Epithelial cell of prostate (primary cell): Measurements from ENCODE around the gene LHFPL3.
"Not testable (repeated sequence)": the region's sequence is repeated elsewhere in the genome, so short reads cannot be mapped to it uniquely, and the experiment has no call there.

Experiments
- DNase-seq: peaks from one replicate; pipeline ENCODE4 v3.0.0-alpha.2; 2011; ENCODE audit warnings: low read depth, low spot score
- H3K27ac ChIP-seq: fragments of 450-650 bp; 2 replicates; pipeline ENCODE4 v1.5.1; 2017; ENCODE audit warnings: mild to moderate bottlenecking

The LHFPL3 gene

DNA sequence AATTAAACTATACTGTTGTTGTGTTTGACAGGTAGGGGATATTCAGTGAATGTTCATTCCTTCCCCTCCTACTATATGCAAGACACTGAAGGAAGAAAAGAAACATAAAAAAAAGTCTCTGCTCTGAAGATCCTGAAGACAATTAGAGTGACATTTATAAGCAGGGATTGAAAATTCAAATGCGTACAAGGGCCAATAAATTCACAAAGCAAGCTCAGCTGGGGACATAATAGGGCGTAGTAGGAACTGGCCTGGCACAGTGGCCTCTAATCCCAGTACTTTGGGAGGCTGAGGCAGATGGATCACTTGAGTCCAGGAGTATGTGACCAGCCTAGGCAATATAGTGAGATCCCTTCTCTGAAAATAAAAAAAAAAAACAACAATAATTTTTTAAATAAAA, 580.7 kb downstream of the LHFPL3 start:
- no peak for DNase-seq
- no peak overlapping the region for H3K27ac ChIP-seq

DNA sequence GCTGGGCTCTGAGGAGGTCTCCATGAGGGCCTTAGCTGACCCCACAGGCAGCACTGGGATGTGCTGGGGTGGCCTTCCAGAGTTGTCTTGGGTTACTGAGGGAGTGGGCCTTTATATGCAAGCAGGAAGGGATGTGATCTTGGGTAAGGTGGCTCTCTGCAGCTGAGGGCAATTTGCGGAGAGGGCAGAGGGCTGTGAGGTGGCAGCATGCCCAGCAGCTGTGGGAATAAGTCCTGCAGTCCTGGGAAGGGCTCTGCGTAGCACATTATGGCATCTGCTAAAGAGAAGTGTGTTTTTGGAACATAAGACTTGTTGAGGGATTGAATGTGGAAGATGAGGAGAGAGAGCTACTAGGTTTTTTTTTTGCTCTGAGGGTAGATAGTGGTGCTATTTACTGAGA, 586.0 kb downstream of the LHFPL3 start:
- no peak overlapping the region for H3K27ac ChIP-seq
- no peak for DNase-seq

DNA sequence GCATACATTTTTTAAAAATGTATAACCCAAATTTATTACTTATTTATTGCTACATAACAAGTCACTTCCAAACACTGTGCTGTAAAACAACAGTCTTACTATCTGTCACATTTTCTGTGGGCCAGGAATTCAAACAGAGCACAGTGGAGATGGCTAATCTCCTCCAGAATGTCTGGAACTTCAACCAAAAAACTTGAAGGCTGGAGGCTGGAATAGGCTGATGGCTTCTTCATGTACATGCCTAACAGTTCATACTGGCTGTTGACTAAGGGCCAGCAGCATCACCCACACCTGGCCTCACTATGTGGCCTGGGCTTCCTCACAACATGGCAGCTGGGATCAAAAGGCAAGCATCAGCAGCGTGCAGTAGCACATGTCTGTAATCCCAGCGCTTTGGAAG, 593.2 kb downstream of the LHFPL3 start:
- DNase-seq, result no peak
- no peak overlapping the region for H3K27ac ChIP-seq

DNA sequence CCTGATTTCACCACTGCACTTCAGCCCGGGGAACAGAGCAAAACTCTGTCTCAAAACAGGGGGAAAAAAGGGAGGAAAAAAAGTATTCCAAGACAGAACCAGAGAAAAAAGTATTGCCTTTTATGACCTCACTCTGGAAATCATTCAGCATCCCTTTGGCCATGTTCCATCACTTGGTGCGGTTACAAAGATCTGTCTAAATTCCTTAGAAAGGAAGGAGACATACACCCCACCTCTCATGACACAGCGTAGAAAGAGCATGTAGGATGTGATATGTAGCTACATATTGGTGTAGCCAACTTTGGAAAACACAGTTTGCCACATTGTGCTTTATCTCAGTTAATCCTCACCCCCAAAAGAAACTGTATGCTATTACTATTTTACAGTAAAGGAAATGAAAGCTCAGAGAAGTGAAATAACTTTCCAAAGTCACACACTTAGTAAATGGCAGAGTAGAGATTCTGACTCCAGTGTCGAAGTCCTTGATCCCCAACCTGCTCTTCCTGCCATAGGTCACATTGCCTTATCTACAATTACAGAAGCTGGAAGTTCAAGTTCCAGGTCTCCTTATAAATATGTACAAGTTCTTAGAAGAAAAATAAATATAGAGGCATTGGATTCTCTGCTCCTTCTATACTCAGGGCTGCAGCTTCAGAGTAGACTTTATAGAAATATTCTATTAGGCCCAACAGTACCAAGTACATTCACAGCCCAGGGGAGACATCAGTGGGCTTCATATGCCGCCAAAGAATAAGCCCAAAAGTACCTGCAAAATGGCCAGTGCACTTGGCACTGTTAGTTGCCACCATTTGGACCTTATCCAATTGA, 594.0 kb downstream of the LHFPL3 start:
- DNase-seq, result no peak
- H3K27ac ChIP-seq, result no peak overlapping the region

DNA sequence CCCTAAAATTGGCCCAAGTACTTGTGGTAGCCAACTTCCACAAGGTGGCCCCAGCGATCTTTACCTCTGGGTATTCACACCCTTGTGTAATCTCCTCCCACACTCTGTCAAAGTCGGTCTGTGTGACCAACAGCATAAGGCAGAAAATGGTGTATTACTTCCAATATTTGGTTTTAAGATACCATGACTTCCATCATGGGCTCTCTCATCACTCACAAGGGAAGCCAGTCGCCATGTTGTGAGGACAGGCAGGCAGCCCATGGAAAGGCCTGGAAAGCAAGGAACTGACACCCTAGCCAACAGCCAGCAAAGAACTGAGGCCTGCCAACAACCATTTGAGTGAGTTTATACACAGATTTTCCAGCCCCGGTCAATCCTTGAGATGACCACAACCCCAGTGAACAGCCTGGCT, 594.6 kb downstream of the LHFPL3 start:
- no peak overlapping the region for H3K27ac ChIP-seq
- peak; percentile 45 for DNase-seq

DNA sequence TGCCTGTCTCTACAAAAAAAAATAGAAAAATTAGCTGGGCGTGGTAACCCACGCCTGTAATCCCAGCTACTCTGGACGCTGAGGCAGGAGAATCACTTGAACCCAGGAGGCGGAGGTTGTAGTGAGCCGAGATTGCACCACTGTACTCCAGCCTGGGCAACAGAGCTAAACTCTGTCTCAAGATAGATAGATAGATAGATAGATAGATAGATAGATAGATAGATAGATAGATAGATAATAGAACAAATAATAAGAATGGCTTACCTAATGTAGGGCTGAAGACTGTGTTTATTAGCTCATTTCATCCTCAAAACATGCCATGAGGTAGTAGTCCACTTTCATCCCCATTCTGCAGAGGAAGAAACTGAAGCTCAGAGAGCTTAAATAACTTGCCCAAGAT, 597.8 kb downstream of the LHFPL3 start:
- DNase-seq, H3K27ac ChIP-seq: not testable (repeated sequence)

DNA sequence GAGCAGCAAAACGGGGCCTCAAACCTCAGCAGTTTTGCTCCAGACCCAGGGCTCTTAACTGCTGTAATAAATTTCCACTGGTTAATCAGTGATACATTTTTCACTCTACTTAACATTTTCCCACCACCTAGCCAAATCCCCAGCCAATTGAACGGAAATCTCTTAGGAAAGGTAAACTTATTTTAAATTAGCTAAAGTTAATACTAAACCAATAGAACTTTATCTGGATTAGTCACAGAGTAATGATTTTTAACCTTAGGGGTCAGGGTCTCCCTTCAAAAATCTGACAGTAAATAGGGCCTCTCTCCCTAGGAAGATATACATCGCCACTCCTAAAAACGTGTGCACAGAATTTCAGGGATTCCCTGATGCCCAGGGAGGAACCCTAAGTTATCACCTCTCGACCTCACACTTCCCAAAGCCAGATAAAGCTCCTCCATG, 598.2 kb downstream of the LHFPL3 start:
- H3K27ac ChIP-seq, result no peak overlapping the region
- no peak for DNase-seq

DNA sequence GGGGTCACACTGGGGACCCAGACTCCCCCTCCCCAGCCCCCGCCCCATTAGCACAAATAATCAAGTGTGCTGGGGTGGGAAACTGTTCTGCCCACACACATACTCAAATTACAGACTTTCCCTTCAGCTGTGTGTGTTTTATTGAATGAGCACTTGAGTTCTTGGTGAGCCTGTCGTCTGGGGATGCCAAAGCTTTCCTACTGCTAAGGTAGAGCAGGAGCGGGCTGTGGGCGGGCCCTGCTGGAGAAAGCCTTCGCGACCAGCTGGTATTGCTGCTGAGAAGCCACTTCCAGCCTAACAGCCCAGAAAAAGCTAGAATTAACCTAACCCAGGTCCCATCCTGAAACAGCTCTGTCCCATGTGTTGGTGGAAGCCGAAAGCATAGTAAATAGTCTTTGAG, 598.7 kb downstream of the LHFPL3 start:
- no peak overlapping the region for H3K27ac ChIP-seq
- DNase-seq, result no peak

DNA sequence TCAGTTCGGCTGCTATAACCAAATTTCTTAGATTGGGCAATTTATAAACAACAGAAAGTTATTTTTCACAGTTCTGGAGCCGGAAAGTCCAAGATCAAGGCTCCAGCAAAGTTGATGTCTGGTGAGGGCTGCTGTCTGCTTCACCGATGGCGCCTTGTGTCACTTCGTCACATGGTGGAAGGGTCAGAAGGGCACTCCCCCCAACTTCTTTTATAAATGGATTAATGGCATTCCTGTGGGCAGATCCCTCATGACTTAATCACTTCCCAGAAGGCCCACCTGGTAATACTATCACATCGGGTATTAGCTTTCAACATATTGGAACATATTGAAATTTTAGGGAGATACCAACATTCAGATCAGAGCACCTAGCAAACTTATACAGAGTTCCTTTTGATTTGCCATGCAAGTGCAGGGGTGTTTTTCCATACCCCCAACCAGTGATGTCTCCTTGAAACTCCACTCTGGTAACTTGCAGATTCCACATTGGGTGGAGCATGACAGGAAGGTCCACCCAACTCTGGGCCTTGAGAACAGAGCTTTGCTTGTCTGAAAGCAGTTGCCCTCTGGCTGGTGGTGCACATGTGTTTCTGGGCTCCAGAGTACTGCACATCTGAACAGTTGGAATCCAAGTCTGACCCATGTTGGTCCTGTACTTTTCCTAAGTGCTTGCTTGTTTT, 600.5 kb downstream of the LHFPL3 start:
- no peak for DNase-seq
- H3K27ac ChIP-seq, result no peak overlapping the region

DNA sequence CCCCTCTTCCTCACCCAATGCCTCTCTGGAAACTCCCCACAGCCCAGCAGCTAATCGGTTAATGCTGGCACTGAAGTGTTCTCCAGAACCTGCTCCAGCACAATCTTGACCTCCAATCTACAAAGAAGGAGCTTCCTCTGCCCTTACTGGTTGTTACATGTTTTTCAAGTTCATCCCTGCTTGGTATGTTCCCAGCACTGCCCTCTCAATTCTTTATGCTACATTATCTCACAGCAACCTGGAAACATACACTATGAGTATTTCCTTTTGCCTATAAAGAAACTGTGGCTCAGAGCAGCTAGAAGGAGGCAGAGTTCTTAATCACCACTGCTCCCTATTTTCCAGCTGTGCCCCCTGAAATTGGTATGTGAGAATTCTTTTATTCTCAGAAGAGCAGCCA, 601.5 kb downstream of the LHFPL3 start:
- peak overlapping the region; percentile 57 for H3K27ac ChIP-seq
- DNase-seq, result peak; percentile 70

DNA sequence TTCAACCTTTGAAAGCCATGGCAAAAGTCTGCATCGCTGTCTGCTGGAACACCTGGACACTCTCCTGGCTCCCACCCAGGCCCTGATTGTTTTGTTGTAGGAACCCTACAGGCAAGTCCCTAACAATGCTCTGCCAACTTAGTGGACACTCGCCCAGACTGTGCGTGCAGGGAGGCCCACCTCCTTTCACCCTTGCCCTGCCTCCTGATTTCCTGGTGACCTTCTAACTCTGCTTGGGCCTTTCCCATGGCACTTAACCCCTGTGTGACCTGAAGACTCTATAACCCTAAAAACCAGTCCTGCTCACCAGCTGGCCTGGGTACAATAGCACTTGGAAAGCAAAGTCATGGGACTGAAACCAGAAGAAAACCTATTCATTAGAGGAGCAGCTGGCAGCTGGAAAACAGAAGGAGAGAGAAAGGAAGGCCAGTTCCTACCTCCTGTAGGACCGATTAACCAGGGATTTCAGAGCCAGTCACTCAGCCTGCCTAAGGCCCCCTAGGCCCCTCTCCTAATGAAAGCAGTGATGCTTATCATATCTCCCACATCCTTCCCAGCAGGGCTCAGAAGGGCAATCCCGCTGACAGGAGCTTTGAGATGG, 602.9 kb downstream of the LHFPL3 start:
- DNase-seq, result no peak
- no peak overlapping the region for H3K27ac ChIP-seq

DNA sequence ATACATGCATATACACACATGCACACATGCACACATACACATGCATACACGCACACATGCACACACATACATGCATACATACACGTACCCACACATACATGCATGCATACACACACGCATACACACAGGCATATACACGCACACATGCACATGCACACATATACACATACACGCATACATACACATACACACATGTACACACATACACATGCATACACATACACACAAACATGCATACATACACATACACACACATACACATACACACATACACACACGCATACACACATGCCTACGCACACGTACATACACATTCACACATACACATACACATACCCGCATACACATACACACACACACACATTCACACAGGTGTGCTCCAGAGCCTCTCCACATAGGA, 604.6 kb downstream of the LHFPL3 start:
- H3K27ac ChIP-seq, result no peak overlapping the region
- DNase-seq, result no peak

DNA sequence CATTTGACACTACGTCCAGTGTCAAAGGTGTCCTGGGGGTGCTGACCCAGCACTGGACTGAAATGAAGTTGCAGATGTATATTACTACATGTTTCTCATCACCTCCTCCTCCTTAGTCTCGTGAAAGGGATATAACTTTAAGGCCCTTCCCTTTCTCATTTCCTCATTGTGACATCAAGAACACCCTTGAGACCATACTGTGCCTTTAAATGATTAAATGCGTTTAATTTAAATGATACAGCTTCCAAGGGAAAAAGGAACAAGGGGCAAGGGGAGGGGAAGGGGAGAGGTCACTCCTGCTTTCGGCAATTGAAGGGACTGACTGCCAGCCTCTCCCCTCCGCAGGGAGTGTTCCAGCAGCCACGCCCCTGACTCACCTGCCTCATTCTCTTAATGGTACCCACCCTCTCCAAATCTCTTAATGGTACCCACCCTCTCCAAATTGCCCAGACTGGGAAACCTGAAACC, 605.2 kb downstream of the LHFPL3 start:
- H3K27ac ChIP-seq, result no peak overlapping the region

DNA sequence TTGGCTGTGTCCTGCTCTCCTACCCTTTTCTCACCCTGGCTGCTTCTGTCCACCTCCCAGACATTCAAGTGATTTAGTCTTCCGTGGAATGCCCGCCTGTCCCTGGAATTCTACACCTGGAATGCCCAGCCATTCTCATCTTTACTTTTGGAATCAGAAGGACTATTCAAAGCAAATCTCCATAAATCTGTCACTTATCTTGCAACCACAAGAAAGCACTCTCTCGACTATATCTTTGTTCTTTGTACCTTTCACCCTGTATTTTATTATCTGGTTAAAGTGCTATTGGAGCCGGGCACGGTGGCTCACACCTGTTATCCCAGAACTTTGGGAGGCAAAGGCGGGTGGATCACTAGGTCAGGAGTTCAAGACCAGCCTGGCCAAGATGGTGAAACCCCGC, 606.3 kb downstream of the LHFPL3 start:
- DNase-seq, result no peak
- no peak overlapping the region for H3K27ac ChIP-seq

More for the DNA sequence above, 605.2 kb downstream of the LHFPL3 start:
- no peak for DNase-seq

DNA sequence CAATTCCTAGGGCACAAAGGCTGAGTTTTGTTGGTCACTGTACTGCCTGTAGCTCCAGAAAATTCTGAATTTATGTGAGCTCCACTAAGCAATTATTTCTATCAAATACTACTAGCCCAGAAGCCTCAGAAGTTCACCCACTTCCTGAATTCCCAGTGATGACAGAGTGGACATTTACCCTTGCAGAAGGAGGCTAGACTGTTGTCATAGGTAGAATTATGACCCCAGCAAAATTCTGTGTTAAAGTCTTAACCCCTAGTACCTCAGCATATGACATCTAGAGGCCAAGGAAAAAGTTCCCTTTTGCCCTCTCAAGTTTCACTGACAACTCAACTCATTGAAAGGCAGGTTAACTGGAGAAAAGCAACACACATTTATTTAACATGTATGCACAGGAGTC, 606.9 kb downstream of the LHFPL3 start:
- H3K27ac ChIP-seq, result no peak overlapping the region
- no peak for DNase-seq

DNA sequence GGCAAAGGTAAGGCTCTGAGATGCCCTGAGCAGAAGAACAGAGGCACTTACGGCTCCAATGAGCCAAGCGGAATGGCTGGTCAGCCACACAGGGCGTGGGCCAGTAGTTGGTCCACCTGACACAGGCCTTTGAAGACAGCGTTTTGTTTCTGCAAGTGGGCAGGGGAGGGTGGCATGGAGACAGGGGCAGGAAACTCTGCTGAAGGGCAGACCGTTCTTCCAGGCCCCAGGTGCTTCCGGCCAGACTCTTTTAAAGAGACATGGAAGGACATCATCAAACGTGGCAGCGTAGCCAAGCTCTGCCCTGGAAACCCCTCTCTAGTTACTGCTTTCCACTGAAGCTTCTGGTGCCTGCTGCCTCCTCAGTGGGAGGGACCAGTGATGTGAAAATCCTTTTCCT, 608.1 kb downstream of the LHFPL3 start:
- no peak overlapping the region for H3K27ac ChIP-seq
- no peak for DNase-seq

DNA sequence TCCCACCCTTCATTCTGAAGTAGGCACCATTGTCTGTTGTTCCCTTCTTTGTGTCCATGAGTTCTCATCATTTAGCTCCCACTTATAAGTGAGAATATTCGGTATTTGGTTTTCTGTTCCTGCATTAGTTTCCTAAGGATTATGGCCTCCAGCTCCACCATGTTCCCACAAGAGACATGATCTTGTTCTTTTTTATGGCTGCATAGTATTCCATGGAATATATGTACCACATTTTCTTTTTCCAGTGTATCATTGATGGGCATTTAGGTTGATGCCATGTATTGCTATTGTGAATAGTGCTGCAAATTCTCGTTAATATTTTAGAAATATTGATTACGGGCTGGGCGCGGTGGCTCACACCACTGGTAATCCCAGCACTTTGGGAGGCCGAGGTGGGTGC, 609.1 kb downstream of the LHFPL3 start:
- not testable (repeated sequence) for H3K27ac ChIP-seq, DNase-seq

DNA sequence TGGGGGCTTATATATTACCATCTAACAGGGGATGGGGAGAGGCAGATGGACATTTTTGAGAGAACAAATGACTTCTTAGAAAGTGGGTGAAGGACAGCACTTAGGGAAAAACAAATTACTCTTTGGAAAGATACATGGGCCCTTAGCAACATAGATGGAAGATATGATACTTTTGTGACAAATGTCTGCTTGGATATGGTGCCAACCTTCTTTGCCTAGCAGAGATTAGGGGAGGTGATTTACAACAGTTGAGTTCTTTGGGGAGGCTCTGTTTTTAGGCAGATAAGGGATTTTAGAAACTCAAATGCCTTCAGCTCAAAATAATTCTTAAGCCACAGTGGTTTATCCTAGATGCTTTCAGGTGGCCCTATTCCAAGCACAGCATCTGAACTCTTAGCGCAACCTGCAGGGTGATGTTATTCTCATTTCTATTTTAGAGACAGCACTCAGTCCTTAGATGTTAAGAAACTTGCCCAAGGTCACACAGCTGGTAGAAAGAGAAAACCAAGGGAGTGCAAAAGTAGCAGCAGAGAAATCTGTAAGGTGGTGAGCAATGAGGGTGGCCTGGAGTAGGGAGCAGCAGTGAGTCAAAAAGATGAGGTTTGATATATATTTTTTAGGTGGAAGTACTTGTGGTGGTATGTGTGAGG, 610.5 kb downstream of the LHFPL3 start:
- no peak overlapping the region for H3K27ac ChIP-seq
- DNase-seq, result no peak

DNA sequence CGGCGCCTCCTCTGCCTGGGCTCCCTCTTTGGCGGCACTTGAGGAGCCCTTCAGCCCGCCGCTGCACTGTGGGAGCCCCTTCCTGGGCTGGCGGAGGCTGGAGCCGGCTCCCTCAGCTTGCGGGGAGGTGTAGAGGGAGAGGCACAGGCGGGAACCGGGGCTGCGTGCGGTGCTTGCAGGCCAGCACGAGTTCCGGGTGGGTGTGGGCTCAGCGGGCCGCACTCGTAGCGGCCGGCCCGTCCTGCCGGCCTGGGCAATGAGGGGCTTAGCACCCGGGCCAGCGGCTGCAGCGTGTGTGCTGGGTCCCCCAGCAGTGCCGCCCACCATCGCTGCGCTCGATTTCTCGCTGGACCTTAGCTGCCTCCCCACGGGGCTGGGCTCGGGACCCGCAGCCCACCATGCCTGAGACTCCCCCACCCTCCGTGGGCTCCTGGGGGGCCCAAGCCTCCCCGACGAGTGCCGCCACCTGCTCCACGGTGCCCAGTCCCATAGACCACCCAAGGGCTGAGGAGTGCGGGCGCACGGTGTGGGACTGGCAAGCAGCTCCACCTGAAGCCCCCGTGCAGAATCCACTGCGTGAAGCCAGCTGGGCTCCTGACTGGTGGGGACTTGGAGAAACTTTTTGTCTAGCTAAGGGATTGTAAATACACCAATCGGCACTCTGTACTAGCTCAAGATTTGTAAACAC, 611.8 kb downstream of the LHFPL3 start:
- DNase-seq, result no peak
- H3K27ac ChIP-seq, result no peak overlapping the region
